B cell (primary cell): ENCODE data around the gene BTBD18. TPM values are rescaled to one million over a fixed set of nuclear protein-coding genes. Genes with fewer than 3 reads are reported as not detected.
A peak's percentile ranks its signal among the peaks of the same experiment; 100 is the strongest.

Experiments
- ATAC-seq: fragments of 200-7000 bp; cut with Tn5 transposase; one replicate; pipeline ENCODE4 v1.10.0; 2021; ENCODE audit warnings: low read depth, mild to moderate bottlenecking, moderate number of reproducible peaks, moderate library complexity
- CTCF ChIA-PET: fragments of 350-600 bp; sonication (Branson Sonifier 250); formaldehyde crosslinking; loops from one replicate; lab custom pipeline; 2021; ENCODE audit warnings: antibody characterized with exemption, inconsistent platforms; lab: Charles Lee
- POLR2A ChIA-PET: fragments of 350-600 bp; sonication (Branson Sonifier 250); formaldehyde crosslinking; loops from one replicate; lab custom pipeline; 2021; ENCODE audit warnings: antibody characterized with exemption; lab: Charles Lee
- DNase-seq: peaks from one replicate; pipeline ENCODE4 v3.0.0; 2013
- H2AFZ ChIP-seq: 2 replicates; pipeline ENCODE4 v1.6.1; 2012; ENCODE audit warnings: mild to moderate bottlenecking, low read depth, low read length; ENCODE audit not compliant: insufficient read depth, poor library complexity, severe bottlenecking
- H3K27ac ChIP-seq, 2 donors: 1 replicate in 1 of 2; 2 replicates in 1 of 2; pipeline ENCODE4 v1.5.1; 2012 to 2013; ENCODE audit warnings: low read length in 2 of 2, mild to moderate bottlenecking in 2 of 2, moderate library complexity in 1 of 2
- H3K27me3 ChIP-seq, 4 experiments: fragments of 200-600 bp in 1 of 4; sonication (generic) in 1 of 4; replicated peaks in 1 of 4; 1 replicate in 2 of 4; 2 replicates in 2 of 4; pipeline versions ENCODE4 v1.6.1 to v1.7.0; 2013 to 2016; ENCODE audit warnings: low read length in 3 of 4, mild to moderate bottlenecking in 2 of 4, mixed read lengths in 1 of 4, moderate library complexity in 1 of 4; ENCODE audit not compliant: insufficient read depth in 4 of 4, control insufficient read depth in 3 of 4; ENCODE audit errors: control extremely low read depth in 1 of 4
- H3K36me3 ChIP-seq, 2 experiments: replicated peaks in 1 of 2; 1 replicate in 1 of 2; 2 replicates in 1 of 2; pipeline versions ENCODE4 v1.6.1 to v1.7.1; 2013; ENCODE audit warnings: low read length in 1 of 2; ENCODE audit not compliant: insufficient read depth in 2 of 2, control insufficient read depth in 1 of 2; ENCODE audit errors: control extremely low read depth in 1 of 2, extremely low read depth in 1 of 2
- H3K4me1 ChIP-seq, 2 donors: fragments of 200-600 bp in 1 of 2; sonication (generic) in 1 of 2; 1 replicate in 1 of 2; 2 replicates in 1 of 2; pipeline versions ENCODE4 v1.5.1 to v1.6.1; 2013 to 2017; ENCODE audit warnings: low read length in 2 of 2; ENCODE audit not compliant: control insufficient read depth in 2 of 2, insufficient read depth in 2 of 2
- H3K4me2 ChIP-seq: replicated peaks from 2 replicates; pipeline ENCODE3; 2012; ENCODE audit warnings: mild to moderate bottlenecking, low read depth, low read length; ENCODE audit not compliant: poor library complexity, severe bottlenecking
- H3K4me3 ChIP-seq, 5 experiments: fragments of 200-600 bp in 1 of 5; sonication (generic) in 1 of 5; 1 replicate in 3 of 5; 2 replicates in 2 of 5; pipeline versions ENCODE4 v1.5.1 to v1.7.0; 2011 to 2016; ENCODE audit warnings: low read length in 4 of 5, mild to moderate bottlenecking in 4 of 5, low read depth in 2 of 5, control low read depth in 1 of 5, moderate library complexity in 1 of 5; ENCODE audit not compliant: insufficient read depth in 1 of 5; ENCODE audit errors: control extremely low read depth in 1 of 5, extremely low read depth in 1 of 5
- H3K79me2 ChIP-seq: fragments of 200-600 bp; sonication (generic); one replicate; pipeline ENCODE4 v1.6.0; 2016; ENCODE audit warnings: low read length; ENCODE audit not compliant: control insufficient read depth, insufficient read depth
- H3K9ac ChIP-seq: fragments of 200-600 bp; sonication (generic); 2 replicates; pipeline ENCODE4 v1.6.1; 2017; ENCODE audit warnings: mild to moderate bottlenecking, low read length, moderate library complexity
- H3K9me3 ChIP-seq, 3 donors: one replicate each; pipeline versions ENCODE4 v1.6.1 to v1.7.1; 2013; ENCODE audit warnings: low read length in 2 of 3; ENCODE audit not compliant: control insufficient read depth in 2 of 3, insufficient read depth in 1 of 3; ENCODE audit errors: control extremely low read depth in 1 of 3
- H4K20me1 ChIP-seq: 2 replicates; pipeline ENCODE4 v1.6.0; 2012; ENCODE audit warnings: mild to moderate bottlenecking, low read length; ENCODE audit not compliant: insufficient read depth, control insufficient read depth, poor library complexity, severe bottlenecking
- H3K27ac Mint-ChIP-seq: one replicate; pipeline ENCODE4 v1.8.0; 2021; ENCODE audit warnings: mixed read lengths
- H3K27me3 Mint-ChIP-seq: one replicate; pipeline ENCODE4 v1.8.0; 2021; ENCODE audit warnings: mixed read lengths
- H3K4me1 Mint-ChIP-seq: one replicate; pipeline ENCODE4 v1.8.0; 2021; ENCODE audit warnings: mixed read lengths
- H3K4me3 Mint-ChIP-seq: one replicate; pipeline ENCODE4 v1.8.0; 2021; ENCODE audit warnings: mixed read lengths
- H3K9me3 Mint-ChIP-seq: one replicate; pipeline ENCODE4 v1.8.0; 2022; ENCODE audit warnings: mixed read lengths; ENCODE audit not compliant: insufficient read depth
- CTCF ChIP-seq: fragments of 200-600 bp; IDR thresholded peaks from one replicate; pipeline ENCODE4 v1.8.0; 2022; ENCODE audit warnings: antibody characterized with exemption, mild to moderate bottlenecking
- EZH2 ChIP-seq: IDR thresholded peaks from 2 replicates; pipeline ENCODE4 v1.6.1; 2012; ENCODE audit warnings: borderline replicate concordance, low read depth, mild to moderate bottlenecking, moderate library complexity, low read length; ENCODE audit not compliant: insufficient read depth, poor library complexity, severe bottlenecking
- WGBS: methylation state at CpG from one replicate; pipeline ENCODE4 v1.1.5; 2013; ENCODE audit warnings: missing lambda C conversion rate; ENCODE audit not compliant: insufficient coverage; 5-methylcytosine and 5-hydroxymethylcytosine counted together
- intact Hi-C: fragments of 100-400 bp; cut with micrococcal nuclease; formaldehyde crosslinking; loops from one replicate; pipeline ENCODE4 v1.10.0; 2022
- polyA plus RNA-seq: library from polyadenylated mRNA; depleted of rRNA; stranded (reverse); fragments of >200 nt; gene quantifications from 2 replicates; pipeline ENCODE4 v1.2.3, GENCODE V29; 2012
- total RNA-seq, 2 donors: library from RNA; stranded (reverse); fragments of 120-200 nt in 1 of 2; gene quantifications; 1 replicate in 1 of 2; 2 replicates in 1 of 2; pipeline versions ENCODE4 v1.2.3 to v1.2.4, GENCODE V29; 2013 to 2022

The BTBD18 gene
- total and polyA plus RNA-seq, 2 donors (not counting 1 experiment from before 2014, with no cell fraction given), result not detected

GRCh38 chr11:57787920-57788702 lies 36.5 kb upstream of the BTBD18 start:
- Mint-ChIP-seq H3K4me3 (peak overlapping the region; percentile 15), H3K27me3 (no peaks in the 10 kb centered on the region), H3K9me3 (no peaks in the 10 kb centered on the region), H3K27ac (peak overlapping the region; percentile 50), H3K4me1 (peaks cover 61% of the 10 kb centered on the region)
- ATAC-seq, result no peak
- Histone ChIP-seq H3K9me3 (no peaks in the 10 kb centered on the region), H4K20me1 (no peaks in the 10 kb centered on the region), H3K4me1 (peaks cover 74 to 79% of the 10 kb centered on the region in 2 donors), H3K9ac (no peak overlapping the region), H3K4me2 (peak overlapping the region; percentile 34), H3K27ac (no peak overlapping the region), H3K27me3 (no peaks in the 10 kb centered on the region), H2AFZ (no peak overlapping the region), H3K4me3 (no peak overlapping the region), H3K36me3 (peaks cover 0 to 2% of the 10 kb centered on the region in 2 experiments), H3K79me2 (peaks cover 69% of the 10 kb centered on the region)
- intact Hi-C loops, result no loop called here
- DNase-seq, result peak; percentile 32
- no peak for TF ChIP-seq EZH2
- TF ChIP-seq CTCF, result no peak
- ChIA-PET POLR2A (no interaction called here), CTCF (interaction anchor here (1.0 to 1.6 kb wide), 3 partner anchors 12 to 46 kb away, joined by 3 to 7 read pairs (median 4); partner anchors contain the start of gene BTBD18)
- WGBS, result 100% methylated on average over 3 of the region's 6 CpGs

- H3K27ac ChIP-seq, result no peak overlapping the region
Measured at GRCh38 chr11:57787006-57787604, 35.5 kb upstream of the BTBD18 start.

More at GRCh38 chr11:57787006-57787604, 35.5 kb upstream of the BTBD18 start:
- Mint-ChIP-seq H3K9me3 (no peaks in the 10 kb centered on the region), H3K4me1 (peaks cover 62% of the 10 kb centered on the region), H3K27ac (peak overlapping the region; percentile 63), H3K27me3 (no peaks in the 10 kb centered on the region), H3K4me3 (peak overlapping the region; percentile 74)
- ChIA-PET CTCF (interaction anchor here (0.9 kb wide), 1 partner anchor 13 kb away, joined by 4 read pairs; no protein-coding TSS in a partner anchor), POLR2A (no interaction called here)
- Histone ChIP-seq H3K36me3 (peaks cover 0 to 2% of the 10 kb centered on the region in 2 experiments), H3K4me2 (peak overlapping the region; percentile 10), H3K4me1 (peaks cover 66 to 69% of the 10 kb centered on the region in 2 donors), H2AFZ (no peak overlapping the region), H3K9me3 (no peaks in the 10 kb centered on the region), H4K20me1 (no peaks in the 10 kb centered on the region), H3K27me3 (no peaks in the 10 kb centered on the region), H3K9ac (no peak overlapping the region), H3K79me2 (peaks cover 79% of the 10 kb centered on the region), H3K4me3 (no peak overlapping the region)
- no peak for DNase-seq
- no peak for ATAC-seq
- 100% methylated on average over 1 of the region's 4 CpGs for WGBS
- TF ChIP-seq EZH2 (no peak), CTCF (no peak)
- intact Hi-C loops, result no loop called here
